ENCODE measurements around the gene SZT2.

- no peak for TF ChIP-seq CTCF (IDR thresholded peaks at IDR 0.05; ENCODE audit: low read depth, low read length)
- no peak for TF ChIP-seq POLR2A (IDR thresholded peaks at IDR 0.05; ENCODE audit: extremely low read depth, insufficient read length)
- TF ChIP-seq, protein P1, sequence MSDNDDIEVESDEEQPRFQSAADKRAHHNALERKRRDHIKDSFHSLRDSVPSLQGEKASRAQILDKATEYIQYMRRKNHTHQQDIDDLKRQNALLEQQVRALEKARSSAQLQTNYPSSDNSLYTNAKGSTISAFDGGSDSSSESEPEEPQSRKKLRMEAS (IDR thresholded peaks at IDR 0.05; ENCODE audit: low read depth, low read length) = no peak
Observed at GRCh38 chr1:43436371-43436770, 46.7 kb downstream of the SZT2 start.

Measured in NB4 (cell line).